Progenitor cell of endocrine pancreas (in vitro differentiated cells): Measurements from ENCODE around the gene HLF. TPM values are rescaled to one million over a fixed set of nuclear protein-coding genes. Genes with fewer than 3 reads are reported as not detected.

Experiments used
- DNase-seq: peaks from one replicate; pipeline ENCODE4 v3.0.0; 2021; ENCODE audit warnings: low spot score; ENCODE audit not compliant: unreplicated experiment
- H3K27ac Mint-ChIP-seq: 2 replicates; pipeline ENCODE4 v1.8.0; 2021; ENCODE audit warnings: mild to moderate bottlenecking, moderate library complexity, mixed read lengths
- H3K27me3 Mint-ChIP-seq: 2 replicates; pipeline ENCODE4 v1.8.0; 2021; ENCODE audit warnings: mixed read lengths
- H3K36me3 Mint-ChIP-seq: 2 replicates; pipeline ENCODE4 v1.8.0; 2022; ENCODE audit warnings: mixed read lengths; ENCODE audit not compliant: insufficient read depth
- H3K4me1 Mint-ChIP-seq: 2 replicates; pipeline ENCODE4 v1.8.0; 2021; ENCODE audit warnings: low read depth, mixed read lengths
- H3K4me3 Mint-ChIP-seq: 2 replicates; pipeline ENCODE4 v1.8.0; 2021; ENCODE audit warnings: low read depth, mild to moderate bottlenecking, moderate library complexity, mixed read lengths
- H3K9me3 Mint-ChIP-seq: 2 replicates; pipeline ENCODE4 v1.8.0; 2021; ENCODE audit warnings: low read depth, mixed read lengths
- CTCF ChIP-seq: fragments of 200-600 bp; sonication (generic); IDR thresholded peaks from one replicate; pipeline ENCODE4 v1.5.0; 2021; ENCODE audit warnings: antibody characterized with exemption, mild to moderate bottlenecking; ENCODE audit not compliant: unreplicated experiment
- total RNA-seq: library from RNA; stranded (reverse); gene quantifications from 2 replicates; pipeline ENCODE4 v1.2.1, GENCODE V29; 2021

HLF gene
- total RNA-seq, 1 donor from 2014 or later: 0.41 TPM

GRCh38 chr17:55312852-55313251 lies 48.1 kb downstream of the HLF start:
- Mint-ChIP-seq H3K4me1 (peaks cover 4% of the 10 kb centered on the region), H3K36me3 (peaks cover 1% of the 10 kb centered on the region), H3K27ac (no peak overlapping the region), H3K9me3 (peaks cover 5% of the 10 kb centered on the region), H3K4me3 (no peak overlapping the region), H3K27me3 (peaks cover 35% of the 10 kb centered on the region)
- TF ChIP-seq CTCF: no peak
- DNase-seq: no peak

- TF ChIP-seq CTCF: no peak
- no peaks in the 10 kb centered on the region for H3K36me3 Mint-ChIP-seq
Measured at GRCh38 chr17:55314061-55314783, 49.5 kb downstream of the HLF start.

GRCh38 chr17:55314784-55315491 lies 50.2 kb downstream of the HLF start:
- peaks cover 24% of the 10 kb centered on the region for H3K27me3 Mint-ChIP-seq
- H3K4me1 Mint-ChIP-seq: peaks cover 4% of the 10 kb centered on the region
- H3K27ac Mint-ChIP-seq: no peak overlapping the region
- no peak for DNase-seq
- H3K36me3 Mint-ChIP-seq: no peaks in the 10 kb centered on the region
- H3K9me3 Mint-ChIP-seq: no peaks in the 10 kb centered on the region
- no peak overlapping the region for H3K4me3 Mint-ChIP-seq
- TF ChIP-seq CTCF: no peak

More at GRCh38 chr17:55314061-55314783, 49.5 kb downstream of the HLF start:
- no peak for DNase-seq
- H3K4me1 Mint-ChIP-seq: peaks cover 4% of the 10 kb centered on the region
- no peak overlapping the region for H3K4me3 Mint-ChIP-seq
- H3K27me3 Mint-ChIP-seq: peaks cover 29% of the 10 kb centered on the region
- H3K9me3 Mint-ChIP-seq: no peaks in the 10 kb centered on the region
- no peak overlapping the region for H3K27ac Mint-ChIP-seq

GRCh38 chr17:55316499-55316898 lies 51.7 kb downstream of the HLF start:
- Mint-ChIP-seq H3K4me1 (peaks cover 4% of the 10 kb centered on the region), H3K27ac (no peak overlapping the region), H3K36me3 (no peaks in the 10 kb centered on the region), H3K9me3 (no peaks in the 10 kb centered on the region), H3K4me3 (no peak overlapping the region), H3K27me3 (peaks cover 21% of the 10 kb centered on the region)
- TF ChIP-seq CTCF: no peak
- DNase-seq: no peak

GRCh38 chr17:55317284-55317683 lies 52.5 kb downstream of the HLF start:
- peaks cover 4% of the 10 kb centered on the region for H3K4me1 Mint-ChIP-seq
- H3K27me3 Mint-ChIP-seq: peaks cover 21% of the 10 kb centered on the region
- no peaks in the 10 kb centered on the region for H3K36me3 Mint-ChIP-seq
- no peak overlapping the region for H3K27ac Mint-ChIP-seq
- TF ChIP-seq CTCF: no peak
- no peak overlapping the region for H3K4me3 Mint-ChIP-seq
- no peaks in the 10 kb centered on the region for H3K9me3 Mint-ChIP-seq
- DNase-seq: no peak
